GM12878 (cell line): ENCODE measurements around the gene SLC25A11. TPM values are rescaled to one million over a fixed set of nuclear protein-coding genes. Genes with fewer than 3 reads are reported as not detected.

Source experiments
- DPF2 ChIP-seq: fragments of 450-650 bp; IDR thresholded peaks from 2 replicates; pipeline ENCODE4 v1.6.1; 2017; ENCODE audit warnings: mild to moderate bottlenecking
- ETV6 ChIP-seq, 2 experiments: fragments of 450-650 bp in 1 of 2; IDR thresholded peaks in 1 of 2; conservative IDR thresholded peaks in 1 of 2; 2 replicates each; pipeline ENCODE4 v1.6.1; 2014; ENCODE audit warnings: antibody characterized with exemption in 1 of 2, borderline replicate concordance in 1 of 2, low read depth in 1 of 2, mild to moderate bottlenecking in 1 of 2, moderate library complexity in 1 of 2
- IKZF1 ChIP-seq: fragments of 450-650 bp; conservative IDR thresholded peaks from 2 replicates; pipeline ENCODE4 v1.6.1; 2017; ENCODE audit warnings: antibody characterized with exemption, mild to moderate bottlenecking
- JUND ChIP-seq: IDR thresholded peaks from 2 replicates; pipeline ENCODE4 v1.6.1; 2012; ENCODE audit warnings: low read depth, mild to moderate bottlenecking, low read length, improper control_type of control experiment, moderate library complexity
- LARP7 ChIP-seq: fragments of 450-650 bp; IDR thresholded peaks from 2 replicates; pipeline ENCODE4 v1.6.1; 2017; ENCODE audit warnings: mild to moderate bottlenecking
- MYC ChIP-seq: IDR thresholded peaks from 2 replicates; pipeline ENCODE4 v1.6.1; 2011; ENCODE audit warnings: mild to moderate bottlenecking, low read length, moderate library complexity, inconsistent platforms; ENCODE audit not compliant: insufficient read depth, insufficient replicate concordance, insufficient read length, severe bottlenecking
- NRF1 ChIP-seq: conservative IDR thresholded peaks from 2 replicates; pipeline ENCODE4 v1.6.1; 2011; ENCODE audit warnings: mild to moderate bottlenecking, low read depth, low read length, improper control_type of control experiment
- POU2F2 ChIP-seq: IDR thresholded peaks from 3 replicates; pipeline ENCODE4 v1.6.1; 2011; ENCODE audit warnings: low read depth, mild to moderate bottlenecking, low read length, borderline replicate concordance
- RELA ChIP-seq: fragments of 450-650 bp; IDR thresholded peaks from 2 replicates; pipeline ENCODE4 v1.8.0; 2014; ENCODE audit warnings: borderline replicate concordance; ENCODE audit not compliant: partially characterized antibody
- SREBF1 ChIP-seq: IDR thresholded peaks from 2 replicates; pipeline ENCODE4 v1.6.1; 2012; ENCODE audit warnings: mild to moderate bottlenecking, low read length
- STAT1 ChIP-seq: fragments of 450-650 bp; conservative IDR thresholded peaks from 2 replicates; pipeline ENCODE4 v1.6.1; 2014; ENCODE audit warnings: antibody characterized with exemption, mild to moderate bottlenecking
- ZNF24 ChIP-seq: fragments of 450-650 bp; IDR thresholded peaks from 2 replicates; pipeline ENCODE4 v1.6.1; 2017; ENCODE audit warnings: antibody characterized with exemption, mild to moderate bottlenecking
- ZZZ3 ChIP-seq: IDR thresholded peaks from 2 replicates; pipeline ENCODE4 v1.6.1; 2011; ENCODE audit warnings: low read depth; ENCODE audit not compliant: control insufficient read depth, insufficient read length
- polyA plus RNA-seq, 11 experiments: library from polyadenylated mRNA; depleted of rRNA in 4 of 11; unstranded in 6 of 11; stranded (reverse) in 5 of 11; fragments of >200 nt; fragmentation: Nextera tagmentation in 4 of 11; fragmentation: Illumina TruSeq in 1 of 11; extraction: Ambion mirVana in 4 of 11; extraction: Trizol in 1 of 11; gene quantifications; 1 replicate in 1 of 11; 2 replicates in 10 of 11; pipeline versions ENCODE4 v1.2.1 to v1.2.3, GENCODE V29; 2011 to 2016; ENCODE audit warnings: inconsistent platforms in 2 of 11, missing spikeins in 2 of 11, low read depth in 1 of 11
- total RNA-seq, 4 experiments: library from RNA; depleted of rRNA in 3 of 4; stranded (reverse); fragments of >200 nt in 3 of 4; fragmentation: Illumina TruSeq in 1 of 4; extraction: Trizol in 1 of 4; gene quantifications; 2 replicates each; pipeline versions ENCODE4 v1.2.1 to v1.2.3, GENCODE V29; 2013 to 2021

The SLC25A11 gene
- total and polyA plus RNA-seq, 10 of the 15 experiments (the other 5 are each of a cell fraction or from before 2014, with no cell fraction given), result 5.8 to 142 (median 65.0) TPM

GRCh38 chr17:4939796-4940554 lies at the start of gene SLC25A11, which contains the start of gene RNF167 (continued):
- TF ChIP-seq ETV6 (conservative IDR thresholded peaks at IDR 0.05 in 1 of 2, IDR thresholded peaks at IDR 0.05 in 1 of 2; ENCODE audit: borderline replicate concordance in 1 of 2, low read depth in 1 of 2) (no peak), POU2F2 (peak; percentile 62; the same call in 2 of the 3 replicates), NRF1 (peak; percentile 87), SREBF1 (0 out of 2 replicates have a peak, but pooled peaks have one; percentile 19), RELA (peak; percentile 39), STAT1 (0 out of 2 replicates have a peak, but pooled peaks have one; percentile 35), MYC (no peak), DPF2 (peak; percentile 67; the same call in 1 of the 2 replicates), ZNF24 (peak; percentile 17; the same call in 1 of the 2 replicates), JUND (no peak), ZZZ3 (no peak), LARP7 (peak; percentile 94), IKZF1 (peak; percentile 99)
